A549 (cell line): ENCODE measurements around the gene CEACAM5. TPM values are rescaled to one million over a fixed set of nuclear protein-coding genes. Genes with fewer than 3 reads are reported as not detected.
A peak's percentile ranks its signal among the peaks of the same experiment; 100 is the strongest.

Experiments used
- ATAC-seq, 2 experiments: fragments of 200-7000 bp in 1 of 2; fragments of >200 bp in 1 of 2; cut with Nextera tagmentation in 1 of 2; cut with Tn5 transposase in 1 of 2; 3 replicates each; pipeline versions ENCODE4 v1.8.0 to v1.9.1; 2018 to 2020; ENCODE audit warnings: mild to moderate bottlenecking in 1 of 2, moderate library complexity in 1 of 2
- CTCF ChIA-PET: fragments of 300-600 bp; sonication (Branson Sonifier 250); formaldehyde crosslinking; extraction: SDS; loops from one replicate; lab custom pipeline; 2021; ENCODE audit warnings: antibody characterized with exemption, inconsistent platforms; lab: Yijun Ruan, JAX
- POLR2A ChIA-PET: fragments of 350-600 bp; formaldehyde crosslinking; extraction: SDS; loops from one replicate; lab custom pipeline; 2021; ENCODE audit warnings: antibody characterized with exemption, inconsistent platforms; lab: Yijun Ruan, JAX
- DNase-seq, 2 experiments: peaks; one replicate each; pipeline versions ENCODE4 v3.0.0 to v3.0.0-alpha.2; 2011 to 2016; ENCODE audit warnings: low read depth in 1 of 2, low spot score in 1 of 2
- FAIRE-seq: peaks from 2 replicates; lab custom pipeline; 2011; peaks lifted over from hg19 to GRCh38; lab: Jason Lieb, UNC
- H3K27ac ChIP-seq, 2 experiments: fragments of >200 bp; sonication (Bioruptor Twin); formaldehyde crosslinking; 3 replicates each; pipeline ENCODE4 v1.5.1; 2016 to 2017
- H3K4me1 ChIP-seq: fragments of >200 bp; sonication (Bioruptor Twin); formaldehyde crosslinking; 3 replicates; pipeline ENCODE4 v1.6.1; 2016
- H3K4me2 ChIP-seq: fragments of >200 bp; sonication (Bioruptor Twin); formaldehyde crosslinking; 3 replicates; pipeline ENCODE4 v1.6.1; 2016
- H3K4me3 ChIP-seq: fragments of >200 bp; sonication (Bioruptor Twin); formaldehyde crosslinking; 3 replicates; pipeline ENCODE4 v1.5.1; 2016
- H3K9me3 ChIP-seq: fragments of >200 bp; sonication (Bioruptor Twin); formaldehyde crosslinking; 3 replicates; pipeline ENCODE4 v1.6.1; 2016
- CBX8 ChIP-seq: fragments of 200-600 bp; sonication (generic); IDR thresholded peaks from 2 replicates; pipeline ENCODE4 v1.6.1; 2016
- CHD2 ChIP-seq: fragments of 150-350 bp; IDR thresholded peaks from 2 replicates; pipeline ENCODE4 v1.6.1; 2014; ENCODE audit warnings: low read length; ENCODE audit not compliant: partially characterized antibody
- CTCF ChIP-seq: fragments of >200 bp; sonication (Bioruptor Twin); formaldehyde crosslinking; IDR thresholded peaks from 3 replicates; pipeline ENCODE4 v1.5.1; 2016
- E2F6 ChIP-seq: IDR thresholded peaks from 2 replicates; pipeline ENCODE4 v1.6.1; 2012; ENCODE audit warnings: low read depth, borderline replicate concordance
- ESRRA ChIP-seq: fragments of 150-350 bp; IDR thresholded peaks from 2 replicates; pipeline ENCODE4 v1.6.1; 2014; ENCODE audit warnings: mild to moderate bottlenecking, low read length, borderline replicate concordance
- FOSB ChIP-seq: fragments of 250-450 bp; sonication (Bioruptor Pico); IDR thresholded peaks from 2 replicates; pipeline ENCODE4 v1.5.0; 2020; ENCODE audit warnings: mild to moderate bottlenecking, moderate library complexity
- HDAC2 ChIP-seq: fragments of 200-600 bp; sonication (generic); IDR thresholded peaks from 2 replicates; pipeline ENCODE4 v1.6.1; 2016
- HOXB13 ChIP-seq: fragments of 250-450 bp; sonication (Bioruptor Pico); IDR thresholded peaks from 2 replicates; pipeline ENCODE4 v1.5.0; 2020; ENCODE audit warnings: low read depth, mild to moderate bottlenecking, moderate library complexity
- MAFK ChIP-seq: fragments of 450-650 bp; IDR thresholded peaks from 2 replicates; pipeline ENCODE4 v1.6.1; 2014; ENCODE audit not compliant: partially characterized antibody
- NPAS2 ChIP-seq: fragments of 250-450 bp; sonication (Bioruptor Pico); IDR thresholded peaks from 2 replicates; pipeline ENCODE4 v1.8.0; 2022; ENCODE audit warnings: mild to moderate bottlenecking, moderate library complexity, borderline replicate concordance
- RAD21 ChIP-seq, 2 experiments: fragments of >200 bp in 1 of 2; sonication (Bioruptor Twin) in 1 of 2; formaldehyde crosslinking in 1 of 2; IDR thresholded peaks in 1 of 2; conservative IDR thresholded peaks in 1 of 2; 2 replicates in 1 of 2; 3 replicates in 1 of 2; pipeline ENCODE4 v1.6.1; 2012 to 2018; ENCODE audit warnings: inconsistent platforms in 1 of 2
- SMC3 ChIP-seq: fragments of >200 bp; sonication (Bioruptor Twin); formaldehyde crosslinking; IDR thresholded peaks from 3 replicates; pipeline ENCODE4 v1.6.1; 2018; ENCODE audit warnings: inconsistent platforms
- TFCP2L1 ChIP-seq: fragments of 250-450 bp; sonication (Bioruptor Pico); IDR thresholded peaks from 2 replicates; pipeline ENCODE4 v1.5.0; 2021; ENCODE audit warnings: mild to moderate bottlenecking
- TP53 ChIP-seq: fragments of 250-450 bp; sonication (Bioruptor Pico); IDR thresholded peaks from 2 replicates; pipeline ENCODE4 v1.5.0; 2021; ENCODE audit warnings: mild to moderate bottlenecking, moderate library complexity
- ZSCAN20 ChIP-seq: fragments of 250-450 bp; sonication (Bioruptor Pico); IDR thresholded peaks from 2 replicates; pipeline ENCODE4 v1.8.0; 2022; ENCODE audit warnings: mild to moderate bottlenecking, moderate library complexity
- WGBS: methylation state at CpG from one replicate; pipeline ENCODE4 v1.1.6; 2017; ENCODE audit errors: missing lambda C conversion rate; 5-methylcytosine and 5-hydroxymethylcytosine counted together
- polyA plus RNA-seq, 4 experiments: library from polyadenylated mRNA; depleted of rRNA in 3 of 4; stranded (reverse); fragments of >200 nt; fragmentation: RNase III in 1 of 4; extraction: RNeasy Plus Mini Kit Qiagen cat#74134 plus additional on column Dnase treatment in 1 of 4; gene quantifications; 2 replicates in 3 of 4; 3 replicates in 1 of 4; pipeline ENCODE4 v1.2.3, GENCODE V29; 2011 to 2017
- TF ChIP-seq, protein P1 (sequence below): fragments of 200-600 bp; sonication (generic); IDR thresholded peaks from 2 replicates; pipeline ENCODE4 v1.6.1; 2016; ENCODE audit warnings: antibody characterized with exemption, mild to moderate bottlenecking, moderate library complexity
- TF ChIP-seq, protein P2 (sequence below): fragments of 250-450 bp; sonication (Bioruptor Pico); IDR thresholded peaks from 2 replicates; pipeline ENCODE4 v1.5.0; 2021; ENCODE audit warnings: mild to moderate bottlenecking, moderate library complexity, borderline replicate concordance

The CEACAM5 gene
- polyA plus RNA-seq, 2 of the 4 experiments (the other 2 are of a cell fraction) = 1.3 TPM; not detected in 1

DNA sequence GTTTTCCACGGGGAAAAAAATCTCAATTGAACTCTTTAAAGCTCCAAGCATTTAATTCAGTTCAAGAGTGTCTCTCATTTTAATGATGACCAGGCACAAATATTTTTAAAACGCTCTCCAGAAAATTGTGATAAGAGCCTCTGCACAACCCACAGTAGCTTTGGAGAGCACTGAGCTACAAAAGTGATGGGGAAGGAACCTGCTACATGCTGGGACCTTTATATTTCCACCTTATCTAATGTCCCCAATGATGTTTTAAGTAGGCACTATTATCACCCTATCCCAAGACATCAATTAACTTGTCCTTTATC lies 32.8 kb downstream of the CEACAM5 start:
- 18% methylated on average over 2 of the region's 2 CpGs for WGBS
- Histone ChIP-seq H3K4me2 (no peak overlapping the region), H3K4me3 (no peak overlapping the region), H3K9me3 (no peaks in the 10 kb centered on the region), H3K4me1 (no peaks in the 10 kb centered on the region), H3K27ac (no peak overlapping the region)
- ATAC-seq = no peak
- DNase-seq = no peak
- no peak for FAIRE-seq
- peak; percentile 71 for TF ChIP-seq MAFK
- TF ChIP-seq FOSB (CRISPR knock-in tag) = no peak
- no peak for TF ChIP-seq CHD2
- ChIA-PET POLR2A (no interaction called here), CTCF (interaction anchor here (0.6 to 10.5 kb wide), 13 partner anchors 9 to 144 kb away, joined by 3 to 261 read pairs (median 4); partner anchors contain the start of gene CEACAM6)

DNA sequence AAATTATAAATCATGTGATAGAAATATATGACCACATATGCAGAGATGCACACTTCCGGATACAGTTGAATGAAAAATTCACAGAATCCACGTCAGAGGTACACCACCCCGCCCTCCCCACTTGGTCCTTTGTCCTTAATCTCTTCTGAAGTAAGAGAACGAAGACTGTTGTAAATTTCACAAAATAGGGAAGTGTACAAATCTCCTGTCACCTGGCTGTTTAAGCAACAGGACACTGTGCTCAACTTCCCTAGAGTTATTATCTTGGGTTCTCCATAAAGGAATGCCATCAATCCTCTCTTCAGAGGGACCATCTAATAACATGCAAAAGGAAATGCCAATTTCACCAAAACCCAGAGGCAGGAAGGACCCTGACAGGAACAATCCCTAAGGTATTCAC lies 36.4 kb downstream of the CEACAM5 start:
- Histone ChIP-seq H3K4me1 (no peaks in the 10 kb centered on the region), H3K9me3 (no peaks in the 10 kb centered on the region), H3K27ac (no peak overlapping the region), H3K4me2 (no peak overlapping the region), H3K4me3 (no peak overlapping the region)
- DNase-seq = no peak
- 21% methylated on average over 4 of the region's 4 CpGs for WGBS
- TF ChIP-seq FOSB (CRISPR knock-in tag) (no peak), HOXB13 (CRISPR knock-in tag) (no peak), NPAS2 (CRISPR knock-in tag) (no peak), CBX8 (no peak)
- peak; percentile 96 for FAIRE-seq
- POLR2A ChIA-PET = no interaction called here
- no peak for ATAC-seq
- CTCF ChIA-PET = interaction anchor here (0.6 to 10.5 kb wide), 19 partner anchors 8 to 114 kb away, joined by 3 to 261 read pairs (median 16); partner anchors contain the start of gene CEACAM6

DNA sequence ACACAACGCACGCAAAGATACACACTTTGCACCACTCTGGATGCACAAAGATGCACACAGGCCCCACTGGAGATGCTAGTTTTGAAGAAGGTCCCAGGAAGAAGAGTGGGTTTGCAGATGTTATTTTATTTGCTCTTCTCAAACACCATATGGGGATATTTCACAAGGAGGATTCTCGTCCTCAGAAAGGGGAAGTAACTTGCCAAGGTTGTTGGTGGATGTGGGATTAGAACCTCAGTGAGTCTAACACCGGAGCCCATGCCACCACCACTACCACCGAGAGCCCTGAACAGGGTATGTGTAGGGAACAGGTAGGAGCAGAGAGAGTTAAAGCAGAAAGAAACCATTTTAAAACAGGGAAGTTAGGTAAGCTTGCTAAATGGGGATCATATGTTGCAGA lies 37.3 kb downstream of the CEACAM5 start:
- Histone ChIP-seq H3K4me1 (no peaks in the 10 kb centered on the region), H3K9me3 (no peaks in the 10 kb centered on the region), H3K4me2 (no peak overlapping the region), H3K4me3 (no peak overlapping the region), H3K27ac (no peak overlapping the region)
- DNase-seq = no peak
- 67% methylated on average over 5 of the region's 5 CpGs for WGBS
- peak; percentile 88 for FAIRE-seq
- ATAC-seq = no peak
- ChIA-PET POLR2A (no interaction called here), CTCF (interaction anchor here (0.5 to 10.5 kb wide), 56 partner anchors 8 to 308 kb away, joined by 3 to 261 read pairs (median 7); partner anchors contain the start of genes CEACAM3, CEACAM5, CEACAM6 and CEACAM7)
- TF ChIP-seq HDAC2 = no peak

DNA sequence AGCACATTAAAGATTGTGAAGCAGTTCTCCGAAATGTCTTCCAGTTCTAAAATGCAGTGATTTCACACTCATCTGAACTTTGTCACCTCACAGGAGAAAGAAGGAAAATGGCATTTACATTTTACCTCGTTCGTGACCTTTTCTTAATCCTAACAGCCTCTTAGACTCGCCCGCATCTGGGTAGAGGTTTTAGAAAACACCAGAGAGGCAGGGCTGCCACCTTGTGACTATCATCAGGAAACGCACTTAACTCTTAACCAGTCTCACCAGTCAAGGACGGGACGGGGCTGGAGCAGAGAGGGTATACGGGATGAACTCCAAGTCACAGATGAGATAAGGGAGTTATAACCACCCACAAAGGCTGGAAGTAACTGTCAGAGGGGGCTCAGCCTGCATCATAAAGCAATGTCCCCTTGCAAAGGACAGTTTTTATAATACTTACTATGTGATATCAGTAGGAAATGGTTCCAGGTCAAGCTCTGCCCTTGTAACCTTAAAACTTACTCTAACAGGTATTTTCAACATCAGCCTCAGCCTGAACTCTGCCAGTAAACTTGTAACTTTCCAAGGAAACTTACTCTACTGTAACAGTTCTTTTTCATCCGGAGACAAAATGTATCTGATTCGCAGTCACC lies 38.3 kb downstream of the CEACAM5 start:
- FAIRE-seq (peak; percentile 99), DNase-seq (peak; percentile 84 to 87)
- CTCF ChIA-PET = interaction anchor here (0.6 to 10.5 kb wide), 71 partner anchors 7 to 309 kb away, joined by 3 to 261 read pairs (median 6); partner anchors contain the start of genes CEACAM3, CEACAM5, CEACAM6 and CEACAM7

More for the DNA sequence above, 38.3 kb downstream of the CEACAM5 start:
- H3K4me2 ChIP-seq = no peak overlapping the region
- TF ChIP-seq SMC3 (peak; percentile 84), CTCF (peak; percentile 96), ZSCAN20 (CRISPR knock-in tag) (no peak), TFCP2L1 (CRISPR knock-in tag) (no peak), E2F6 (no peak), ESRRA (0 out of 2 replicates have a peak, but pooled peaks have one; percentile 11), RAD21 (conservative IDR thresholded peaks at IDR 0.05 in 1 of 2, IDR thresholded peaks at IDR 0.05 in 1 of 2) (peak; percentile 94 to 96), TP53 (CRISPR knock-in tag) (no peak)
- TF ChIP-seq, protein P1, sequence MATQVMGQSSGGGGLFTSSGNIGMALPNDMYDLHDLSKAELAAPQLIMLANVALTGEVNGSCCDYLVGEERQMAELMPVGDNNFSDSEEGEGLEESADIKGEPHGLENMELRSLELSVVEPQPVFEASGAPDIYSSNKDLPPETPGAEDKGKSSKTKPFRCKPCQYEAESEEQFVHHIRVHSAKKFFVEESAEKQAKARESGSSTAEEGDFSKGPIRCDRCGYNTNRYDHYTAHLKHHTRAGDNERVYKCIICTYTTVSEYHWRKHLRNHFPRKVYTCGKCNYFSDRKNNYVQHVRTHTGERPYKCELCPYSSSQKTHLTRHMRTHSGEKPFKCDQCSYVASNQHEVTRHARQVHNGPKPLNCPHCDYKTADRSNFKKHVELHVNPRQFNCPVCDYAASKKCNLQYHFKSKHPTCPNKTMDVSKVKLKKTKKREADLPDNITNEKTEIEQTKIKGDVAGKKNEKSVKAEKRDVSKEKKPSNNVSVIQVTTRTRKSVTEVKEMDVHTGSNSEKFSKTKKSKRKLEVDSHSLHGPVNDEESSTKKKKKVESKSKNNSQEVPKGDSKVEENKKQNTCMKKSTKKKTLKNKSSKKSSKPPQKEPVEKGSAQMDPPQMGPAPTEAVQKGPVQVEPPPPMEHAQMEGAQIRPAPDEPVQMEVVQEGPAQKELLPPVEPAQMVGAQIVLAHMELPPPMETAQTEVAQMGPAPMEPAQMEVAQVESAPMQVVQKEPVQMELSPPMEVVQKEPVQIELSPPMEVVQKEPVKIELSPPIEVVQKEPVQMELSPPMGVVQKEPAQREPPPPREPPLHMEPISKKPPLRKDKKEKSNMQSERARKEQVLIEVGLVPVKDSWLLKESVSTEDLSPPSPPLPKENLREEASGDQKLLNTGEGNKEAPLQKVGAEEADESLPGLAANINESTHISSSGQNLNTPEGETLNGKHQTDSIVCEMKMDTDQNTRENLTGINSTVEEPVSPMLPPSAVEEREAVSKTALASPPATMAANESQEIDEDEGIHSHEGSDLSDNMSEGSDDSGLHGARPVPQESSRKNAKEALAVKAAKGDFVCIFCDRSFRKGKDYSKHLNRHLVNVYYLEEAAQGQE = no peak
- TF ChIP-seq, protein P2, sequence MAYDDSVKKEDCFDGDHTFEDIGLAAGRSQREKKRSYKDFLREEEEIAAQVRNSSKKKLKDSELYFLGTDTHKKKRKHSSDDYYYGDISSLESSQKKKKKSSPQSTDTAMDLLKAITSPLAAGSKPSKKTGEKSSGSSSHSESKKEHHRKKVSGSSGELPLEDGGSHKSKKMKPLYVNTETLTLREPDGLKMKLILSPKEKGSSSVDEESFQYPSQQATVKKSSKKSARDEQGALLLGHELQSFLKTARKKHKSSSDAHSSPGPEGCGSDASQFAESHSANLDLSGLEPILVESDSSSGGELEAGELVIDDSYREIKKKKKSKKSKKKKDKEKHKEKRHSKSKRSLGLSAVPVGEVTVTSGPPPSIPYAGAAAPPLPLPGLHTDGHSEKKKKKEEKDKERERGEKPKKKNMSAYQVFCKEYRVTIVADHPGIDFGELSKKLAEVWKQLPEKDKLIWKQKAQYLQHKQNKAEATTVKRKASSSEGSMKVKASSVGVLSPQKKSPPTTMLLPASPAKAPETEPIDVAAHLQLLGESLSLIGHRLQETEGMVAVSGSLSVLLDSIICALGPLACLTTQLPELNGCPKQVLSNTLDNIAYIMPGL (CRISPR knock-in tag) = no peak
- H3K27ac ChIP-seq = no peak overlapping the region
- 14% methylated on average over 11 of the region's 11 CpGs for WGBS
- H3K9me3 ChIP-seq = no peaks in the 10 kb centered on the region
- no peaks in the 10 kb centered on the region for H3K4me1 ChIP-seq
- no peak overlapping the region for H3K4me3 ChIP-seq
- peak; percentile 90 to 98 for ATAC-seq
- POLR2A ChIA-PET = no interaction called here
